HG02678 (cell line): ENCODE data around the gene LRTM2.
"Not testable (repeated sequence)": the region's sequence is repeated elsewhere in the genome, so short reads cannot be mapped to it uniquely, and the experiment has no call there.

Source experiments
- ATAC-seq: cut with Tn5 transposase; IDR thresholded peaks from one replicate; pipeline ENCODE4 v1.9.1; 2021; ENCODE audit warnings: mild to moderate bottlenecking, moderate library complexity; ENCODE audit not compliant: unreplicated experiment

The LRTM2 gene

DNA sequence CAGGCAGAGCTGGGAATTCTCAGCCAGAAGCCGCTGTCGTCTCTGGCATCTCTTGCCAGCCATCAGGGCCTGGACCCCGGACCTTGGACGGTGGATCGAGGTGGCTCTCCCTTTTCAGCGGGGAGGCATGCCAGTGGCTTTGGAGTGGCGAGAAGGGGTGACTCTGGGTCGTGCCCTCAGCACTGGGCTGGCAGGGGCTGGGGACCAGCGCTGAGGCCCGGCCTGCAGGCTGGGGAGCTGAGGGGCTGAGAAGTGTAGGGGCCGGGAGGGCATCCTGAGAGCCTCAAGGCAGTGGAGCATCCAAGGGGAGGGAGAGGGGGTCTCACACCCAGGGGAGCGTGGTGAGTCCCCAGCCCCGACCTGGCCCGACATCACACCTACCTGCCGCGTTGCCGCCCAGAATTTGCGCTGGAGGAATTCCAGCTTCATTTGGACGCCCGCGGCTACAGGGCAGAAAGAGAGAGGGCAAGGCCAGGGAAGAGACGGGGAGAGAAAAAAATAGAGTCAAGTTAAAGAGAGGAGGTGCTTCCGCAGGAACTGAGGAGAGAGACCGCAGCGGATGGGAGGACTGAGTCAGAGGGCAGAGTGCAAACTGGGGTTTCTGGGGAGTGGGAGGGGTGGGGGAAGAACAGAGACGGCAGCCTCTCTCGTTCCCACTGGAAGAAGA lies 9.0 kb upstream of the LRTM2 start:
- no peak for ATAC-seq

GRCh38 chr12:1811948-1812291 lies 8.4 kb upstream of the LRTM2 start:
- ATAC-seq, result no peak

- no peak for ATAC-seq
Measured at GRCh38 chr12:1812650-1813302, 7.6 kb upstream of the LRTM2 start.

- ATAC-seq, result no peak
Measured at GRCh38 chr12:1814266-1814665, 6.1 kb upstream of the LRTM2 start.

DNA sequence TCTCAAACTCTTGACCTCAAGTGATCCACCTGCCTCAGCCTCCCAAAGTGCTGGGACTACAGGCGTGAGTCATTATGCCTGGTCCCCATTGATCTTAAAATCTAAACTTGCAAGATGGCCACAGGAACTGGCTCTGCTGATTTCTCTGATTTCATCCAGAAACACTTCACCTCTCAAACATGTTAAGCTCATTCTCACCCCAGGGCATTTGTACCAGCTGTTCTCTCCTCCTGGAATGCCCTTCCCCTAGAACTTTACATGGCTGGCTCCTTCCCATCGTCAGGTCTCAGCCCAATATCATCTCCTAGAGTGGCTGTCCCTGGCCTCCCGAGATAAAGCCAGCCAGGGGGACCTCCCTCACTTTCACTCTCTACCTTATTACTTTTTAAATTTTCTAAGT lies 5.3 kb upstream of the LRTM2 start:
- no peak for ATAC-seq

DNA sequence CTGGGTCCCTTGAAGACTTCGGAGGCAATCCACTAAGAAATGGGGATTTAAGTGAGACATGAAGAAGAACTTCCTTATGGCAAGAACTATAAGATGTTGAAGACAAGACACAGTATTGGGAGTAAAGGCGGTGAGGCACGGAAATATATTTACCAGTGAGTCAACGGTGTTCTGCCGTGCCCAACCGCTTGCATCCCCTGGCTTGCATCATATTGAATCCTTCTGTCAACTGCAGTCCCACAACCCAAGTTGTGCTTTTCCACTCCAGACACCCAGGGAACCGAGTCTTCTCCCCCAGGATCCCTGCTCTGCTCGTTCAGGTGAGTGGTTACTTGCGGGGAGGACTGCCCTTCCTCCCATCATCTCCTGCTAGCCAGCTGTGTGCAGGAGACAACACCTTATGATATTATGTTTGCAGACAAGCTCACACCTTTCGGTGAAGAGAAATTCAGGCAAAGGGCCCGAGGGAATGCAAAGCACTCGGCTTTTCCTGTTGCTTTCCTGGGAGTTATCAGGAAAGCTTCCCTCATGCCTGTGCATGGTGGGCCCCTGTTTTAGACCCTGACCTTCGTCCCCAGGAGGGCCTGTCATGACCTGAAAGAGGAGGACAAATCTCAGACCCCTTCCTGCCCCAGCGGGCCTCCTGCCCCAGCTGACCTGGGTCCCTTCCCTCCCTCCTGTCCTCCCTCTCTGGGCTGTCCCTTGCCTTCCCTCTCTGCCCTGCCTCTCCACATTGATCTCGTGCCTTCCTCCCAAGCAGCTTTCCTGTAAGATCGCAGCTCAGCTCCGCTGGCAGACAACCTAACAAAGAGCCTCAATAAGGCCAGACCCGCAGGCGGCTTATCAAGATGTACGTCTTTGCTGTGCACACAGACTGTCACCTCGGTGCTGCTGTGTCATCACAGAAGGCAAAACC lies 4.3 kb upstream of the LRTM2 start:
- no peak for ATAC-seq

DNA sequence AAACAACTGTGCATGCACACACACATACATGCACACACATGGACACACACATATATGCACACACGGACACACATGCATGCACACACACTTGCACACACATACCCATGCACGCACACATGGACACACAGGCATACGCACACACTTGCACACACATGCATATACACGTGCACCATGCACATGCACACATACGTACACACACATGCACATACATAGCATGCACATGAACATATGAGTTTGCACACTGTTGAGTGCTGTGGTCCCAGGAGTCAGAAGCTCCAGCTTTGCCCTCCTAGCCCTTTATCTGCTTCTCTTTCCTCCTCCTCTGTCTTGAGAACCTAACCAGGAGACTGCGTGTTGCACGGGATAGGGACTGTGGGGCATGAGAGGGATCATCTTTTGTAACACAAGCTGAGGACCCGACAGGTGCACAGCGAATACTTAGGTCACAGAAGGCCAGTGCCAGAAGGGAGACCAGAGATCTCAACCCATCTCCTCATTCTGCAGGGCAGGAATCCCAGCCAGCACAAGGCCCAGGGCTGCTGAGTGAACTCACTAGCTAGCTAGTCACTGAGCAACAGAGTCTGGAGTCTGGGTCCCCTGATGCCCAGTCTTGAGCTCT lies 3.5 kb upstream of the LRTM2 start:
- no peak for ATAC-seq

- ATAC-seq, result not testable (repeated sequence)
Measured at GRCh38 chr12:1817928-1818327, 2.4 kb upstream of the LRTM2 start.

- no peak for ATAC-seq
Measured at GRCh38 chr12:1819050-1819449, 1.3 kb upstream of the LRTM2 start.

DNA sequence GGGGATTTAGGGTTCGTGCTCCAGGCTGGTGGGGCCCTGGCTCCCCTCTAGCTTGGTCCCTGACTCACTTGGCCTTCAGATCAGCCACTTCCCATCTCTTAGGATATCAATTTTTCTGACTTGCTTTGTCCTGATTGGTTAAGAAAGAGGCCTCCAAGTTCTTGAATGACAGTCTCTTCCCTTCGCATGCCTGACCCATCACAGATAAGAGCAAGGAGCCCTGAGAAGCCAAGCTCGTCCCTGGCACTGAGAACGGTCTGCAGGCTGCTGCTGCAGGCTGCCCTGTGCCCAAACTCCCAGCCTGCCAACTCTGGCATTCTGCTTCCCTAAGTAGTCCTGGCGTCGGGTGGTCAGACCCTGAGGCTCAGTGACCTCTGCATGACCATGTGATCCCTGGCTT lies 794 bp upstream of the LRTM2 start:
- ATAC-seq, result no peak

DNA sequence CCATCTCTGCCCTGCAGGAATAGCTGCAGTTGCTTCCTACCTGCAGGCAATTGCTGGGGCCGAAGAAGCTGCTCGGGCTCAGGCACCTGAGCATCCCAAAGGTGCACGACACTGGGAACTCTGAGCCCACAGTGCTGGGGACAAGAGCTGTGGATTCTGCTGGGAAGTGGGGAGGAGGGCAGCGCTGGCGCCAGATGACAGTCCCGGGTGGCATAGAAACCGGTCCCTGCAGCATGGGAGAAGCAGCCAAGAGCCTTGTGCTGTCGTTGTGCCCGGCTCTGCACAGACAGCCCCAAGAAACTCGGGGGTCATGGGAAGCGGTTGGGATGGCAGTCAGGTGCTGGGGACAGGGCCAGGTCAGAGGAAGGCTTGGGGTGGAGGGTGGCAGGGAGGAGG lies 529 bp downstream of the LRTM2 start:
- ATAC-seq, result no peak

GRCh38 chr12:1821805-1822204 lies 1.4 kb downstream of the LRTM2 start:
- ATAC-seq, result no peak

GRCh38 chr12:1822699-1823098 lies 2.3 kb downstream of the LRTM2 start:
- ATAC-seq, result no peak

GRCh38 chr12:1823237-1823636 lies 2.9 kb downstream of the LRTM2 start:
- no peak for ATAC-seq

- no peak for ATAC-seq
Measured at GRCh38 chr12:1825382-1826102, 5.2 kb downstream of the LRTM2 start.

GRCh38 chr12:1826401-1826800 lies 6.0 kb downstream of the LRTM2 start:
- no peak for ATAC-seq

- ATAC-seq, result no peak
Measured at GRCh38 chr12:1826867-1827705, 6.7 kb downstream of the LRTM2 start.

- no peak for ATAC-seq
Measured at GRCh38 chr12:1827826-1828805, 7.8 kb downstream of the LRTM2 start.

- ATAC-seq, result no peak
Measured at GRCh38 chr12:1828856-1829255, 8.5 kb downstream of the LRTM2 start.
